ENCODE data around the gene CPVL. TPM values are rescaled to one million over a fixed set of nuclear protein-coding genes. Genes with fewer than 3 reads are reported as not detected.

The CPVL gene
- total RNA-seq, 1 donor from 2014 or later: not detected

- FAIRE-seq: no peak
- Histone ChIP-seq H3K4me3 (ENCODE audit: low read depth, low read length) (no peak overlapping the region), H3K27me3 (ENCODE audit: control insufficient read depth, insufficient read depth, low read length) (no peaks in the 10 kb centered on the region), H3K36me3 (ENCODE audit: control insufficient read depth, insufficient read depth, low read length) (no peaks in the 10 kb centered on the region)
- DNase-seq (ENCODE audit: low read depth): no peak
- TF ChIP-seq, protein P1, sequence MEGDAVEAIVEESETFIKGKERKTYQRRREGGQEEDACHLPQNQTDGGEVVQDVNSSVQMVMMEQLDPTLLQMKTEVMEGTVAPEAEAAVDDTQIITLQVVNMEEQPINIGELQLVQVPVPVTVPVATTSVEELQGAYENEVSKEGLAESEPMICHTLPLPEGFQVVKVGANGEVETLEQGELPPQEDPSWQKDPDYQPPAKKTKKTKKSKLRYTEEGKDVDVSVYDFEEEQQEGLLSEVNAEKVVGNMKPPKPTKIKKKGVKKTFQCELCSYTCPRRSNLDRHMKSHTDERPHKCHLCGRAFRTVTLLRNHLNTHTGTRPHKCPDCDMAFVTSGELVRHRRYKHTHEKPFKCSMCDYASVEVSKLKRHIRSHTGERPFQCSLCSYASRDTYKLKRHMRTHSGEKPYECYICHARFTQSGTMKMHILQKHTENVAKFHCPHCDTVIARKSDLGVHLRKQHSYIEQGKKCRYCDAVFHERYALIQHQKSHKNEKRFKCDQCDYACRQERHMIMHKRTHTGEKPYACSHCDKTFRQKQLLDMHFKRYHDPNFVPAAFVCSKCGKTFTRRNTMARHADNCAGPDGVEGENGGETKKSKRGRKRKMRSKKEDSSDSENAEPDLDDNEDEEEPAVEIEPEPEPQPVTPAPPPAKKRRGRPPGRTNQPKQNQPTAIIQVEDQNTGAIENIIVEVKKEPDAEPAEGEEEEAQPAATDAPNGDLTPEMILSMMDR (IDR thresholded peaks at IDR 0.05; ENCODE audit: insufficient read depth, low read length, severe bottlenecking): no peak
Measured at GRCh38 chr7:29044554-29044953, 101.8 kb downstream of the CPVL start.

DNA sequence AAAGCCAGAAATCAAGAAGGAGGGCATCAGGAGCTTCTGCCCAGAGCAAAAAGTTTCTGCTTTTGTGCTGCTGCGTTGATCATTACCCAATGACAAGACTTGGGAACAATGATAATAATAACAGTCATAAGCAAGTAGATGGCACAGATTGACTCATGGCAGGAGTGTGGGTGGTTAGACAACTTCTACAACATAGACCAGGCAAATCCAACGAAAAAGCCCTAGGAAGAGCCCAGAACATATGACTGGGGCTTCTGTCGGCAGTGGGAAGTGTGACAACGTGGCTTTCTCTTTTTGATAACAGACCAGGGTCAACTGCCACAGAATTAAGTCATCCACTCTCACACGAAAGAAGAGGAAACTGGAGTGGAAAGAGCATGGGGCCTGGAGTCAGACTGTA is 102.8 kb downstream of the CPVL start:
- no peak for DNase-seq (ENCODE audit: low read depth)
- no peaks in the 10 kb centered on the region for H3K27me3 ChIP-seq (ENCODE audit: control insufficient read depth, insufficient read depth, low read length)
- TF ChIP-seq, protein P1 (IDR thresholded peaks at IDR 0.05; ENCODE audit: insufficient read depth, low read length, severe bottlenecking): no peak
- H3K4me3 ChIP-seq (ENCODE audit: low read depth, low read length): no peak overlapping the region
- H3K36me3 ChIP-seq (ENCODE audit: control insufficient read depth, insufficient read depth, low read length): no peaks in the 10 kb centered on the region
- no peak for FAIRE-seq

DNA sequence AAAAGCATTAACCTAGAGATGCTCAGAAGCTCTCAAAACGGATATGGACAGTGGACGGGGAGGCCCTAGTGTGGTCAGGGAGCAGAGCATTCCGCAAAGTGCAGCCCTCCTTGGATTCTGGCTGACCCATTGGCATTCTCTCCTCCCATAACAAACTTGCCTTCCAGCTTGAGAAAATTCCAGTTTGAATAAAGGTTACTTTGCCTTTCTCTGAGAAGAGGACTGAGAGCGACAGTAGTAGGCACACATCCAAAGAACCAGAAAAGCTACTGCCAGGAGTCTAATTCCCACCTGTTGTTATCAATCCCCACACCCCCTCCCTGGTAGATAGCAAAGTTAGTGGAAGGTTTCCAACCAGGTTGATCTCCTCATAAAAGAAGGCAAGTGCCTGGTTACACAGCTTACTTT is 103.5 kb downstream of the CPVL start:
- Histone ChIP-seq H3K36me3 (ENCODE audit: control insufficient read depth, insufficient read depth, low read length) (no peaks in the 10 kb centered on the region), H3K27me3 (ENCODE audit: control insufficient read depth, insufficient read depth, low read length) (no peaks in the 10 kb centered on the region), H3K4me3 (ENCODE audit: low read depth, low read length) (no peak overlapping the region)
- no peak for FAIRE-seq
- TF ChIP-seq, protein P1 (IDR thresholded peaks at IDR 0.05; ENCODE audit: insufficient read depth, low read length, severe bottlenecking): no peak
- no peak for DNase-seq (ENCODE audit: low read depth)

DNA sequence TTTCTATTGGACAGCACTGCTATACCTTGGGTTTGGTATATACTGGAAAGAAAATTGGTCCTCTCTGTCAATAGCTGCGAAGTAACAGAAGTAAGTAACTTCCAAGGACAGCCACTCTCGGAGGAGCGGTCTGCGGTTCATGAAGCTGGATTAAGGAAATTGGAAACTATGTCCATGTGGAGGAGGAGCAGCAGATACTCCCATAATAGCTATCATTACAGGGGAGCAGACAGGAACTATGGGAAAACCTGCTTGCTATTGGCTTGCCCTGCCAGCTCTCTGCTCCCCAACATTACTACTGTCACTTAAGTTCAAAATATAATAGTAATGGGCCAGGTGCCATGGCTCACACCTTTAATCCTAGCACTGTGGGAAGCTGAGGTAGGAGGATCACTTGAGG is 104.3 kb downstream of the CPVL start:
- no peaks in the 10 kb centered on the region for H3K27me3 ChIP-seq (ENCODE audit: control insufficient read depth, insufficient read depth, low read length)
- FAIRE-seq (no peak), DNase-seq (ENCODE audit: low read depth) (no peak)
- TF ChIP-seq, protein P1 (IDR thresholded peaks at IDR 0.05; ENCODE audit: insufficient read depth, low read length, severe bottlenecking): no peak
- no peak overlapping the region for H3K4me3 ChIP-seq (ENCODE audit: low read depth, low read length)
- no peaks in the 10 kb centered on the region for H3K36me3 ChIP-seq (ENCODE audit: control insufficient read depth, insufficient read depth, low read length)

- Histone ChIP-seq H3K36me3 (ENCODE audit: control insufficient read depth, insufficient read depth, low read length) (no peaks in the 10 kb centered on the region), H3K27me3 (ENCODE audit: control insufficient read depth, insufficient read depth, low read length) (no peaks in the 10 kb centered on the region), H3K4me3 (ENCODE audit: low read depth, low read length) (no peak overlapping the region)
- TF ChIP-seq, protein P1 (IDR thresholded peaks at IDR 0.05; ENCODE audit: insufficient read depth, low read length, severe bottlenecking): no peak
- FAIRE-seq (no peak), DNase-seq (ENCODE audit: low read depth) (no peak)
Measured at GRCh38 chr7:29040579-29040925, 105.8 kb downstream of the CPVL start.

- DNase-seq (ENCODE audit: low read depth): no peak
- no peaks in the 10 kb centered on the region for H3K27me3 ChIP-seq (ENCODE audit: control insufficient read depth, insufficient read depth, low read length)
- no peak overlapping the region for H3K4me3 ChIP-seq (ENCODE audit: low read depth, low read length)
- no peaks in the 10 kb centered on the region for H3K36me3 ChIP-seq (ENCODE audit: control insufficient read depth, insufficient read depth, low read length)
- no peak for FAIRE-seq
- TF ChIP-seq, protein P1 (IDR thresholded peaks at IDR 0.05; ENCODE audit: insufficient read depth, low read length, severe bottlenecking): no peak
Measured at GRCh38 chr7:29039821-29040578, 106.3 kb downstream of the CPVL start.

All from bronchial epithelial cell (primary cell).